WTC11 (cell line): ENCODE measurements around the gene IQCF2. TPM values are rescaled to one million over a fixed set of nuclear protein-coding genes. Genes with fewer than 3 reads are reported as not detected.

Experiments
- ATAC-seq: fragments of 200-7000 bp; cut with Tn5 transposase; 2 replicates; pipeline ENCODE4 v1.10.0; 2021; ENCODE audit warnings: mild to moderate bottlenecking, moderate library complexity
- CTCF ChIA-PET: fragments of 300-600 bp; sonication (Branson Sonifier 250); formaldehyde crosslinking; loops from one replicate; lab custom pipeline; 2021; ENCODE audit warnings: antibody characterized with exemption; lab: Charles Lee
- POLR2A ChIA-PET: fragments of 350-600 bp; sonication (Branson Sonifier 250); formaldehyde crosslinking; loops from one replicate; lab custom pipeline; 2021; ENCODE audit warnings: antibody characterized with exemption; lab: Charles Lee
- DNase-seq: peaks from one replicate; pipeline ENCODE4 v3.0.0; 2021; ENCODE audit warnings: low spot score
- H3K27ac Mint-ChIP-seq: 2 replicates; pipeline ENCODE4 v1.8.0; 2021; ENCODE audit warnings: mixed read lengths
- H3K27me3 Mint-ChIP-seq: 2 replicates; pipeline ENCODE4 v1.8.0; 2021; ENCODE audit warnings: low read depth, mild to moderate bottlenecking, moderate library complexity, mixed read lengths
- H3K36me3 Mint-ChIP-seq: 2 replicates; pipeline ENCODE4 v1.8.0; 2021; ENCODE audit warnings: mixed read lengths
- H3K4me1 Mint-ChIP-seq: 2 replicates; pipeline ENCODE4 v1.8.0; 2022; ENCODE audit warnings: mixed read lengths
- H3K4me3 Mint-ChIP-seq: 2 replicates; pipeline ENCODE4 v1.8.0; 2021; ENCODE audit warnings: mild to moderate bottlenecking, moderate library complexity, mixed read lengths
- H3K9me3 Mint-ChIP-seq: 2 replicates; pipeline ENCODE4 v1.8.0; 2021; ENCODE audit warnings: mixed read lengths
- FOXK1 ChIP-seq: sonication (generic); formaldehyde crosslinking; IDR thresholded peaks from 2 replicates; pipeline ENCODE4 v1.8.0; 2022; ENCODE audit warnings: mild to moderate bottlenecking, moderate library complexity, missing genetic modification reagents
- GABPB1 ChIP-seq: sonication (generic); formaldehyde crosslinking; IDR thresholded peaks from 2 replicates; pipeline ENCODE4 v1.8.1; 2023; ENCODE audit warnings: mild to moderate bottlenecking, missing genetic modification reagents
- HMGA2 ChIP-seq: fragments of 250-450 bp; sonication (Bioruptor Pico); IDR thresholded peaks from 2 replicates; pipeline ENCODE4 v1.4.0; 2021; ENCODE audit warnings: mild to moderate bottlenecking, moderate library complexity
- SMAD4 ChIP-seq: sonication (generic); formaldehyde crosslinking; IDR thresholded peaks from 2 replicates; pipeline ENCODE4 v1.8.0; 2022; ENCODE audit warnings: mild to moderate bottlenecking, missing genetic modification reagents
- TCF7 ChIP-seq: sonication (generic); formaldehyde crosslinking; IDR thresholded peaks from 2 replicates; pipeline ENCODE4 v1.8.0; 2022; ENCODE audit warnings: mild to moderate bottlenecking, low read depth, missing genetic modification reagents, moderate library complexity
- TP53 ChIP-seq: sonication (generic); formaldehyde crosslinking; IDR thresholded peaks from 2 replicates; pipeline ENCODE4 v1.8.1; 2023; ENCODE audit warnings: mild to moderate bottlenecking, missing genetic modification reagents
- ZBTB21 ChIP-seq: sonication (generic); formaldehyde crosslinking; IDR thresholded peaks from 2 replicates; pipeline ENCODE4 v1.8.1; 2023; ENCODE audit warnings: mild to moderate bottlenecking, missing genetic modification reagents, borderline replicate concordance
- ZNF219 ChIP-seq: sonication (generic); formaldehyde crosslinking; IDR thresholded peaks from 2 replicates; pipeline ENCODE4 v1.8.0; 2023; ENCODE audit warnings: missing genetic modification reagents, mild to moderate bottlenecking, borderline replicate concordance
- ZNF396 ChIP-seq: fragments of 250-450 bp; sonication (Bioruptor Pico); IDR thresholded peaks from 2 replicates; pipeline ENCODE4 v1.8.0; 2021; ENCODE audit warnings: mild to moderate bottlenecking, moderate library complexity, borderline replicate concordance
- total RNA-seq: library from RNA; stranded (reverse); gene quantifications from 3 replicates; pipeline ENCODE4 v1.2.3, GENCODE V29; 2021
- TF ChIP-seq, protein P1 (sequence below): sonication (generic); formaldehyde crosslinking; IDR thresholded peaks from 2 replicates; pipeline ENCODE4 v1.8.0; 2023; ENCODE audit warnings: missing genetic modification reagents, mild to moderate bottlenecking, borderline replicate concordance
- TF ChIP-seq, protein P2 (sequence below): fragments of 250-450 bp; sonication (Bioruptor Pico); IDR thresholded peaks from 2 replicates; pipeline ENCODE4 v1.9.0; 2021; ENCODE audit warnings: moderate library complexity, mild to moderate bottlenecking, inconsistent platforms, borderline replicate concordance
- TF ChIP-seq, protein P3 (sequence below): sonication (generic); formaldehyde crosslinking; IDR thresholded peaks from 2 replicates; pipeline ENCODE4 v1.8.0; 2023; ENCODE audit warnings: mild to moderate bottlenecking, missing genetic modification reagents
- TF ChIP-seq, protein P4 (sequence below): sonication (generic); formaldehyde crosslinking; IDR thresholded peaks from 2 replicates; pipeline ENCODE4 v1.8.0; 2022; ENCODE audit warnings: mild to moderate bottlenecking, missing genetic modification reagents
- TF ChIP-seq, protein P5 (sequence below): sonication (generic); formaldehyde crosslinking; IDR thresholded peaks from 2 replicates; pipeline ENCODE4 v1.8.1; 2023; ENCODE audit warnings: mild to moderate bottlenecking, missing genetic modification reagents, moderate library complexity

The IQCF2 gene
- total RNA-seq, 1 experiment from 2014 or later = not detected

DNA sequence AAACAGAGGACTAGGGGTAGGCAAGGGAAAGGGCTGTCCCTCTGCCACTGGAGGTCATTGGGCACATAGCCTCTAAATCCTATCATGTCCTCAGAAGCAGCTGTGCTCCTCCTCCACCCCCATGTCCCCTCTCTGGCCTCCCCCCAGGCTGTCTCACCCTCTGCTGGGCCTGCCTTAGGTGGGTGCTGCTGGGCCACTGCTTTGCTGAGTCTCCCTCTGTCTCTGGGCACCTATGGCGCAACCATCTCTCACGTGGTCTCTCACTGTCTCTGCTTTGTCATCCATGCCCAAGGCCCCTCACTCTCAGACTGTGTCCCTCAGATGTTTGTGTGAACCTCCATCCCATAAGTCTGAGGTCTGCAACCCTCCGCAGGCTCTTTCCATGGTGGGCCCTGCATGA, 47.4 kb upstream of the IQCF2 start:
- ATAC-seq (no peak), DNase-seq (no peak)
- CTCF ChIA-PET = interaction anchor here (0.9 to 1.1 kb wide), 2 partner anchors 20 to 95 kb away, joined by 4 to 5 read pairs; no protein-coding TSS in a partner anchor
- no peaks in the 10 kb centered on the region for H3K4me1 Mint-ChIP-seq
- peaks cover 6% of the 10 kb centered on the region for H3K27me3 Mint-ChIP-seq
- H3K36me3 Mint-ChIP-seq = no peaks in the 10 kb centered on the region
- no peak overlapping the region for H3K27ac Mint-ChIP-seq
- POLR2A ChIA-PET = no interaction called here
- TF ChIP-seq ZNF219 (CRISPR knock-in tag) = no peak
- TF ChIP-seq GABPB1 (CRISPR knock-in tag) = no peak
- TF ChIP-seq, protein P1, sequence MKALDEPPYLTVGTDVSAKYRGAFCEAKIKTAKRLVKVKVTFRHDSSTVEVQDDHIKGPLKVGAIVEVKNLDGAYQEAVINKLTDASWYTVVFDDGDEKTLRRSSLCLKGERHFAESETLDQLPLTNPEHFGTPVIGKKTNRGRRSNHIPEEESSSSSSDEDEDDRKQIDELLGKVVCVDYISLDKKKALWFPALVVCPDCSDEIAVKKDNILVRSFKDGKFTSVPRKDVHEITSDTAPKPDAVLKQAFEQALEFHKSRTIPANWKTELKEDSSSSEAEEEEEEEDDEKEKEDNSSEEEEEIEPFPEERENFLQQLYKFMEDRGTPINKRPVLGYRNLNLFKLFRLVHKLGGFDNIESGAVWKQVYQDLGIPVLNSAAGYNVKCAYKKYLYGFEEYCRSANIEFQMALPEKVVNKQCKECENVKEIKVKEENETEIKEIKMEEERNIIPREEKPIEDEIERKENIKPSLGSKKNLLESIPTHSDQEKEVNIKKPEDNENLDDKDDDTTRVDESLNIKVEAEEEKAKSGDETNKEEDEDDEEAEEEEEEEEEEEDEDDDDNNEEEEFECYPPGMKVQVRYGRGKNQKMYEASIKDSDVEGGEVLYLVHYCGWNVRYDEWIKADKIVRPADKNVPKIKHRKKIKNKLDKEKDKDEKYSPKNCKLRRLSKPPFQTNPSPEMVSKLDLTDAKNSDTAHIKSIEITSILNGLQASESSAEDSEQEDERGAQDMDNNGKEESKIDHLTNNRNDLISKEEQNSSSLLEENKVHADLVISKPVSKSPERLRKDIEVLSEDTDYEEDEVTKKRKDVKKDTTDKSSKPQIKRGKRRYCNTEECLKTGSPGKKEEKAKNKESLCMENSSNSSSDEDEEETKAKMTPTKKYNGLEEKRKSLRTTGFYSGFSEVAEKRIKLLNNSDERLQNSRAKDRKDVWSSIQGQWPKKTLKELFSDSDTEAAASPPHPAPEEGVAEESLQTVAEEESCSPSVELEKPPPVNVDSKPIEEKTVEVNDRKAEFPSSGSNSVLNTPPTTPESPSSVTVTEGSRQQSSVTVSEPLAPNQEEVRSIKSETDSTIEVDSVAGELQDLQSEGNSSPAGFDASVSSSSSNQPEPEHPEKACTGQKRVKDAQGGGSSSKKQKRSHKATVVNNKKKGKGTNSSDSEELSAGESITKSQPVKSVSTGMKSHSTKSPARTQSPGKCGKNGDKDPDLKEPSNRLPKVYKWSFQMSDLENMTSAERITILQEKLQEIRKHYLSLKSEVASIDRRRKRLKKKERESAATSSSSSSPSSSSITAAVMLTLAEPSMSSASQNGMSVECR (CRISPR knock-in tag) = no peak
- no peak for TF ChIP-seq TCF7 (CRISPR knock-in tag)
- TF ChIP-seq, protein P2, sequence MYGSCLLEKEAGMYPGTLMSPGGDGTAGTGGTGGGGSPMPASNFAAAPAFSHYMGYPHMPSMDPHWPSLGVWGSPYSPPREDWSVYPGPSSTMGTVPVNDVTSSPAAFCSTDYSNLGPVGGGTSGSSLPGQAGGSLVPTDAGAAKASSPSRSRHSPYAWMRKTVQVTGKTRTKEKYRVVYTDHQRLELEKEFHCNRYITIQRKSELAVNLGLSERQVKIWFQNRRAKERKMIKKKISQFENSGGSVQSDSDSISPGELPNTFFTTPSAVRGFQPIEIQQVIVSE (CRISPR knock-in tag) = no peak
- TF ChIP-seq, protein P3, sequence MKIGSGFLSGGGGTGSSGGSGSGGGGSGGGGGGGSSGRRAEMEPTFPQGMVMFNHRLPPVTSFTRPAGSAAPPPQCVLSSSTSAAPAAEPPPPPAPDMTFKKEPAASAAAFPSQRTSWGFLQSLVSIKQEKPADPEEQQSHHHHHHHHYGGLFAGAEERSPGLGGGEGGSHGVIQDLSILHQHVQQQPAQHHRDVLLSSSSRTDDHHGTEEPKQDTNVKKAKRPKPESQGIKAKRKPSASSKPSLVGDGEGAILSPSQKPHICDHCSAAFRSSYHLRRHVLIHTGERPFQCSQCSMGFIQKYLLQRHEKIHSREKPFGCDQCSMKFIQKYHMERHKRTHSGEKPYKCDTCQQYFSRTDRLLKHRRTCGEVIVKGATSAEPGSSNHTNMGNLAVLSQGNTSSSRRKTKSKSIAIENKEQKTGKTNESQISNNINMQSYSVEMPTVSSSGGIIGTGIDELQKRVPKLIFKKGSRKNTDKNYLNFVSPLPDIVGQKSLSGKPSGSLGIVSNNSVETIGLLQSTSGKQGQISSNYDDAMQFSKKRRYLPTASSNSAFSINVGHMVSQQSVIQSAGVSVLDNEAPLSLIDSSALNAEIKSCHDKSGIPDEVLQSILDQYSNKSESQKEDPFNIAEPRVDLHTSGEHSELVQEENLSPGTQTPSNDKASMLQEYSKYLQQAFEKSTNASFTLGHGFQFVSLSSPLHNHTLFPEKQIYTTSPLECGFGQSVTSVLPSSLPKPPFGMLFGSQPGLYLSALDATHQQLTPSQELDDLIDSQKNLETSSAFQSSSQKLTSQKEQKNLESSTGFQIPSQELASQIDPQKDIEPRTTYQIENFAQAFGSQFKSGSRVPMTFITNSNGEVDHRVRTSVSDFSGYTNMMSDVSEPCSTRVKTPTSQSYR = no peak
- TF ChIP-seq, protein P4, sequence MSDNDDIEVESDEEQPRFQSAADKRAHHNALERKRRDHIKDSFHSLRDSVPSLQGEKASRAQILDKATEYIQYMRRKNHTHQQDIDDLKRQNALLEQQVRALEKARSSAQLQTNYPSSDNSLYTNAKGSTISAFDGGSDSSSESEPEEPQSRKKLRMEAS = no peak
- TF ChIP-seq SMAD4 (CRISPR knock-in tag) = no peak
- no peak for TF ChIP-seq TP53 (CRISPR knock-in tag)
- no peak for TF ChIP-seq ZNF396 (CRISPR knock-in tag)
- no peak for TF ChIP-seq HMGA2 (CRISPR knock-in tag)
- H3K9me3 Mint-ChIP-seq = peaks cover 16% of the 10 kb centered on the region
- no peak overlapping the region for H3K4me3 Mint-ChIP-seq

DNA sequence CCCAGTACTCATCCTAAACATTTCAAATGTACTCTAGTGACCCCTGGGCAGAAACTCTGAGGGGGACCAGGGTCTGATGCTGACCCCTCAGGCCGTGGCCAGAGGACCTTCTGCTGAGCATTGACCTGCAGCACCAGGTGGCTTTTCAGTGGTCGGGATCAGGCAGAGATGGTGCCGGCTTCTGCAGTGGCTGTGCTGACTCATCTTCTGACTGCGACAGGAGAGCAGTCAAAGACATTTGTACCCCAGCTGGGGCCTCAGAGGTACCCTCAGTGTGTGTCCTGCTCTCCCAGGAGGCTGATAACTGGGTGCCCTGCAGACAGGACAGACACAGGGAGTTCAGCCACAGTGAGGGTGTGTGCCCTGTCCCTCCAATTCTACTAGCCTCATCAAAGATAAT, 45.8 kb upstream of the IQCF2 start:
- no peak for ATAC-seq
- POLR2A ChIA-PET = no interaction called here
- no peaks in the 10 kb centered on the region for H3K36me3 Mint-ChIP-seq
- TF ChIP-seq FOXK1 (CRISPR knock-in tag) = no peak
- TF ChIP-seq, protein P5, sequence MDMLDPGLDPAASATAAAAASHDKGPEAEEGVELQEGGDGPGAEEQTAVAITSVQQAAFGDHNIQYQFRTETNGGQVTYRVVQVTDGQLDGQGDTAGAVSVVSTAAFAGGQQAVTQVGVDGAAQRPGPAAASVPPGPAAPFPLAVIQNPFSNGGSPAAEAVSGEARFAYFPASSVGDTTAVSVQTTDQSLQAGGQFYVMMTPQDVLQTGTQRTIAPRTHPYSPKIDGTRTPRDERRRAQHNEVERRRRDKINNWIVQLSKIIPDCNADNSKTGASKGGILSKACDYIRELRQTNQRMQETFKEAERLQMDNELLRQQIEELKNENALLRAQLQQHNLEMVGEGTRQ (CRISPR knock-in tag) = no peak
- TF ChIP-seq GABPB1 (CRISPR knock-in tag) = no peak
- TF ChIP-seq ZNF396 (CRISPR knock-in tag) = no peak
- no peak for TF ChIP-seq ZBTB21 (CRISPR knock-in tag)
- 0 out of 2 replicates have a peak, but pooled peaks cover 8% of the 10 kb centered on the region for H3K9me3 Mint-ChIP-seq
- 0 out of 2 replicates have a peak, but pooled peaks cover 4% of the 10 kb centered on the region for H3K4me1 Mint-ChIP-seq
- H3K4me3 Mint-ChIP-seq = no peak overlapping the region
- DNase-seq = no peak
- H3K27me3 Mint-ChIP-seq = peaks cover 6% of the 10 kb centered on the region
- CTCF ChIA-PET = no interaction called here
- H3K27ac Mint-ChIP-seq = no peak overlapping the region
